GM20431 (cell line): ENCODE measurements around the gene GPAT3.

Experiments used
- in situ Hi-C: fragments of 300-500 bp; cut with MseI, MboI; formaldehyde crosslinking; loops from one replicate; pipeline ENCODE4 v1.15.0; 2020; ENCODE audit warnings: low sequenced_read_pairs; ENCODE audit not compliant: unreplicated experiment

Gene GPAT3

DNA sequence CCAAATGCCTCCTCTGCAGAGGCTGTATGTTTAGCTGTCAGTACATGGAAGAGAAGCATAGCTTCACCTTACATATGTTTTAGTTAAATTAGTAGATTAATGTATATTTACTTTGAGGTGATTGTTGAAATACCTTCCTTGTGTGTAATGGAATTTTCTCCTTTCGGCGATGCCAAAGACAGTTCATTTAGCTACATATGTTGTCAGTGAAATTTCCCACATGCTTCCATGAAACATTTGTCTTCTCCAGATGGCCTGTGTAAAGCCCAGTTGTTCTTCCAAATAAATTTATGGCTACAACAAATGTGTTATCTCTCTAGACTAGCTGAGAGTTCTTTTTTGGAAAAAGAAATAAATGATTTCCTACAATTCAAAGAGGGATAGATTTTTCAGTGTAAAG, 95.2 kb downstream of the GPAT3 start:
- in situ Hi-C loops: loop anchor here (10.0 kb wide), 1 partner anchor 116 kb away; no protein-coding TSS in a partner anchor

- in situ Hi-C loops: loop anchor here (10.0 kb wide), 1 partner anchor 122 kb away; no protein-coding TSS in a partner anchor
Measured at GRCh38 chr4:83636930-83637329, 101.0 kb downstream of the GPAT3 start.

DNA sequence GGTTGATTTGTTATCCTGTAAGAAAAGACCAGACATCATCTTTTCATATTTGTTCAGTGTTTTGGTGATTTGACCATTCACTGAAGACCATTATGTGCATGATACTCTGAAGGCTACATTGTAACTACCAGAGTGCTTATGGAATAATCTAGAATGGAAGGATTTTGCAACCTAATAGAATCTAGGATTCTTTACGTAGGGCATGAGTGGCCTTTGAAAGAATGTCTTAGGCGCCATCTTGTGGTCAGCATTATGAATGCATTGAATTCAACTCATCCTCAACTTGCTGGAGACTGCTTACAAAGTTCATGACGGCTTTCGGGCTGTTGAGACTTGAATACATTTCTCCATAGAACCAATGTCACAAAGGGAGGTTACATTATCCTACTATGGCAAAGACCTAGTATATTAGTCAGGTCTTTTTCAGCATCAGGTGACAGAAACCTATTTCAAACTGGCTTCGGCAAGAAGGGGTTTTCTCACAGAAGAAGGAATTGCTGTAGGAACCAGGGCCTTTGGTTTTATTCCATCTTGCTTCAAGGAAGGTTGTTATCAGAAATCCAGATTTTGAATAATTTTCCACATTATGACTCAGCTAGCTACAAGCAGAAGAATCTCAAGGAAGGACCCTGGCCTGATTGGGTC, 104.1 kb downstream of the GPAT3 start:
- in situ Hi-C loops: loop anchor here (10.0 kb wide), 2 partner anchors 125 to 865 kb away; no protein-coding TSS in a partner anchor

GRCh38 chr4:83643036-83643435, 107.1 kb downstream of the GPAT3 start:
- in situ Hi-C loops: loop anchor here (10.0 kb wide), 1 partner anchor 862 kb away; no protein-coding TSS in a partner anchor

DNA sequence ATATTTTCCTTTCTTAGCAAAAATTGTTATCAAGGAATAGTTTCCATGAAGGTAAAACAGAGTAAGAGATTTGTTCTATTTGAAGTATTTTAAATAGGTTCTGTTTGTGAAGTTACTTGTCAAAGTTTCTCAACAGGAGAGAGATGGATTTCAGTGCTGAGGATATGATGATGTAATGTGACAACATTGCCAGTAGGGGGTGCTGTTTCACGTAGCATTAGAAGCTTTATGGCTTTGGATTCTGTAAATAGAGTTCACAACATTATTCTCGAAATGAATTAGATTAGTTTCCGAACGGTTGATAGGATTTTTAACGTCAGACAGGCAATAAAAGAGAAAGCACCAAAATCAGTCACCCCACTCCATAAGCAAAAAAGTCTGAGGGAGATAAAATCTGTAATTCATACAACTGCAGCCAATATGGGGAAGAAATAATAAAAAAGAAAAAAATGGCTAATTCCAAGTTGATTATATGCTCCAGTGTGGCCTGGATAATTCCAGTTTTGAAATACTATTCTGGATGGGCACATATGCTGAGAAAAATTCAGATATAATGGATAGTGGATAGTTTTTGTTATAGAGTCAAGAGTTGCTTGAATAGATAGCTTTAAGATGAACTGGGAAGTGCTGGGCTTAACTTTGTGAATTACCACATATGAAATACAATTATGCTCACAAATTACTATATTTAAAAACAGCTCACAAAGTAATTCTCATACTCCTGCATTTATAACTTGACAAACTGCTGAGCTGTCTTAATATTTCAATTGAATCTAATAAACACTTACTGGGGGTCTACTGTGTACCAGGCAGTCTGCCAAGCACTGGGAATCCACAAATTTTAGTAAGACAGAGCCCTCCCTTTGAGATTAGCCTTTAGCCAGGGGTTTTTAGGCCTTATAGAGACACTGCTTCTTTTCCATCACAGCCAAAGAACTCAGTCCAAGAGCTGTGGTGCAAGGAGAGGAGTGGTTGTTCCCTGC, 109.1 kb downstream of the GPAT3 start:
- in situ Hi-C loops: loop anchor here (10.0 kb wide), 1 partner anchor 860 kb away; no protein-coding TSS in a partner anchor

- in situ Hi-C loops: loop anchor here (10.0 kb wide), 1 partner anchor 858 kb away; no protein-coding TSS in a partner anchor
Measured at GRCh38 chr4:83646538-83647239, 110.8 kb downstream of the GPAT3 start.

GRCh38 chr4:83651846-83652245, 115.9 kb downstream of the GPAT3 start:
- in situ Hi-C loops: no loop called here
